A673 (cell line): ENCODE measurements around the gene MYO7B. TPM values are rescaled to one million over a fixed set of nuclear protein-coding genes. Genes with fewer than 3 reads are reported as not detected.
A peak's percentile ranks its signal among the peaks of the same experiment; 100 is the strongest.

ENCODE experiments used
- BruUV-seq: library from RNA; stranded (reverse); fragments of 400-500 nt; replicated peaks from 2 replicates; lab custom pipeline; 2021; lab: Mats Ljungman, UMichigan
- CTCF ChIA-PET: fragments of 300-600 bp; sonication (Branson Sonifier 250); formaldehyde crosslinking; loops from one replicate; lab custom pipeline; 2022; ENCODE audit warnings: antibody characterized with exemption; lab: Charles Lee
- POLR2A ChIA-PET: fragments of 300-600 bp; sonication (Branson Sonifier 250); formaldehyde crosslinking; loops from one replicate; lab custom pipeline; 2022; ENCODE audit warnings: antibody characterized with exemption; ENCODE audit not compliant: low non-redundant PET; lab: Charles Lee
- DNase-seq: peaks from one replicate; pipeline ENCODE4 v3.0.0-alpha.2; 2015; ENCODE audit warnings: low spot score
- H3K27ac ChIP-seq: fragments of 200-600 bp; sonication (generic); 2 replicates; pipeline ENCODE4 v1.5.1; 2016; ENCODE audit warnings: mixed run types, low read depth, mild to moderate bottlenecking, mixed read lengths, antibody characterized with exemption, low read length; ENCODE audit not compliant: poor library complexity, severe bottlenecking
- H3K27me3 ChIP-seq: fragments of 200-600 bp; sonication (generic); replicated peaks from 2 replicates; pipeline ENCODE4 v1.6.1; 2017; ENCODE audit warnings: mixed run types, low read depth, mild to moderate bottlenecking, mixed read lengths, antibody characterized with exemption, low read length; ENCODE audit not compliant: insufficient read depth, poor library complexity
- H3K36me3 ChIP-seq: fragments of 200-600 bp; sonication (generic); 2 replicates; pipeline ENCODE4 v1.6.1; 2016; ENCODE audit warnings: mixed run types, mild to moderate bottlenecking, mixed read lengths, antibody characterized with exemption, low read length; ENCODE audit not compliant: insufficient read depth, poor library complexity, severe bottlenecking
- H3K4me1 ChIP-seq: fragments of 200-600 bp; sonication (generic); 2 replicates; pipeline ENCODE4 v1.6.1; 2017; ENCODE audit warnings: mixed run types, mild to moderate bottlenecking, mixed read lengths, antibody characterized with exemption, low read length; ENCODE audit not compliant: insufficient read depth, poor library complexity, severe bottlenecking
- H3K4me3 ChIP-seq: fragments of 200-600 bp; sonication (generic); 2 replicates; pipeline ENCODE4 v1.5.1; 2016; ENCODE audit warnings: low read depth, mixed run types, mild to moderate bottlenecking, mixed read lengths, low read length; ENCODE audit not compliant: poor library complexity, severe bottlenecking
- H3K9me3 ChIP-seq: fragments of 200-600 bp; sonication (generic); 2 replicates; pipeline ENCODE4 v1.6.1; 2016; ENCODE audit warnings: mixed run types, low read depth, mild to moderate bottlenecking, mixed read lengths, antibody characterized with exemption, low read length; ENCODE audit not compliant: poor library complexity, severe bottlenecking
- CTCF ChIP-seq: fragments of 300-800, 200-600 bp; sonication (generic); conservative IDR thresholded peaks from 2 replicates; pipeline ENCODE4 v1.5.1; 2017; ENCODE audit warnings: low read depth, mild to moderate bottlenecking, antibody characterized with exemption, low read length, moderate library complexity, mixed read lengths
- EZH2 ChIP-seq: fragments of 200-600 bp; sonication (generic); IDR thresholded peaks from 2 replicates; pipeline ENCODE4 v1.6.1; 2017; ENCODE audit warnings: borderline replicate concordance, low read depth, mild to moderate bottlenecking, mixed read lengths, antibody characterized with exemption, low read length; ENCODE audit not compliant: poor library complexity, severe bottlenecking
- intact Hi-C: fragments of 100-400 bp; cut with micrococcal nuclease; formaldehyde crosslinking; loops from one replicate; pipeline ENCODE4 v1.10.0; 2022; ENCODE audit not compliant: unreplicated experiment
- total RNA-seq: library from RNA; stranded (reverse); gene quantifications from 2 replicates; pipeline ENCODE4 v1.2.3, GENCODE V29; 2021

Gene MYO7B
- total RNA-seq, 1 experiment from 2014 or later: 0.24 TPM

DNA sequence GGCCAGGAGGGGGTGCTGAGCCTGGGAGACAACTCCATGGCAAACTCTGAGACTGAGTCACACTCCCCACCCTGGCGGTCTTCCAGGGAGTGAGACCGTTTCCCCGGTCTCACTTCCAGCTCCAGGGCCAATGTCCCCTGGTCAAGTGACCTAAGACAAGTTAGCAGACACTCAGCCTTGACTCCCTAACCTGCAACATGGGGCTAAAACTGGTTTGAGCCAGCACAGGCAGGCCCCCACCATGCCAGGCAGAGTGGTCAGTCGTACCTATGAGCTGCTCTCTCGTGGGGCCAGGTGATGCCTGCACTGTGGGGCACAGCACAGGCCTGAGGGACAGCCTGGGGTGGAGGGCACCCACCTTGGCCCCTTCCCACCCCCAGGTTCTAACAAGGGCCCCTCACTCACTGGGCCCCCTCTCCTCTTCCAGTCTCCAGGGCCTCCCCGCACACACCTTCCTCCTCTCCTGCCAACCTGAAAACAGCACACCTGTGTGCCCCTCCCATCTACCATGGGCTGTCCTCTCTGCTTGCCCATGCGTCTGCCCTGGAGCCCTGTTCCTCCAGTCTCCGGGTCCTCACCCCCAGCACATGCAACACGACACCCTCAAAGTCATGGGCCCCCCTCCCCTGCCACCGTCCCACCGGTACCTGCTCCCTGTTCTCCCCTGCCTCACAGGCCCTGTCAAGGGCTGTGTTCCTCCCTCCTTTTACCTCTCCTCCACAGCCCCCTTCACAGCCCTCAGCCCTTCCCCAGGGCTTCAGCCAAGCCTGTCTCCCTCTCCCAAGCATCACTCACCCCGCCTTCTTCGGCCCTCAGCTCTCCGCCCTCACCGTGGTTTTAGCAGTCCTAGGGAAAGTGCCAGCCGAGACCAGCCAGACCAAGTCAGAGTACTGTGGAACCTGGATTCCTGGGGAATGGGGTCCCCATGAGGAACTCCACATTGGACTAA, 112.0 kb downstream of the MYO7B start:
- BruUV-seq: no TSS peak
- ChIA-PET POLR2A (no interaction called here), CTCF (interaction anchor here (3.4 kb wide), 1 partner anchor 56 kb away, joined by 29 read pairs; no protein-coding TSS in a partner anchor)
- peaks cover 5% of the 10 kb centered on the region for H3K4me1 ChIP-seq
- TF ChIP-seq EZH2 (no peak), CTCF (no peak)
- intact Hi-C loops: loop anchor here (2.0 kb wide), 1 partner anchor 323 kb away; no protein-coding TSS in a partner anchor
- no peaks in the 10 kb centered on the region for H3K36me3 ChIP-seq
- no peak overlapping the region for H3K4me3 ChIP-seq
- DNase-seq: no peak
- H3K9me3 ChIP-seq: no peaks in the 10 kb centered on the region
- no peaks in the 10 kb centered on the region for H3K27me3 ChIP-seq
- H3K27ac ChIP-seq: no peak overlapping the region

DNA sequence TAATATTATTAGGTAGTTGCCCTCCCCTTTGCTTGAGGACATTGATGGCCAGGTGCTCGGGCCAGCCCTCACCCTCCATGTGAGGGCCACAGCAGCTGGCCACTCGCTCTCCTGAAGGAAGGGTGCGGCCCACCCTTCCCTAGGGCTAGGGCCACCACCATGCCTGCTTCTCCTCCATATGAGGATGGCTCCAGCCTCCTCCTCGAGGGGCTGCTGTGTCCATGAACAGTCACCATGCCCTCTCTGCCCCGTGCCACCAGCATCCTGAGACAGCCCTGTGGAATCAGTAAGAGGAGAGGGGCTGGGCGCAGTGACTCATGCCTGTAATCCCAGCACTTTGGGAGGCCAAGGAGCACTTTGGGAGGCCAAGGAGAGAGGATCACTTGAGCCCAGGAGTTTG, 112.8 kb downstream of the MYO7B start:
- ChIA-PET CTCF (interaction anchor here (3.4 kb wide), 1 partner anchor 56 kb away, joined by 29 read pairs; no protein-coding TSS in a partner anchor), POLR2A (no interaction called here)
- BruUV-seq: no TSS peak
- Histone ChIP-seq H3K9me3 (no peaks in the 10 kb centered on the region), H3K36me3 (no peaks in the 10 kb centered on the region), H3K4me3 (no peak overlapping the region), H3K4me1 (peaks cover 5% of the 10 kb centered on the region), H3K27me3 (no peaks in the 10 kb centered on the region), H3K27ac (no peak overlapping the region)
- intact Hi-C loops: loop anchor here (2.0 kb wide), 1 partner anchor 324 kb away; no protein-coding TSS in a partner anchor
- TF ChIP-seq EZH2: no peak
- no peak for TF ChIP-seq CTCF
- DNase-seq: no peak

DNA sequence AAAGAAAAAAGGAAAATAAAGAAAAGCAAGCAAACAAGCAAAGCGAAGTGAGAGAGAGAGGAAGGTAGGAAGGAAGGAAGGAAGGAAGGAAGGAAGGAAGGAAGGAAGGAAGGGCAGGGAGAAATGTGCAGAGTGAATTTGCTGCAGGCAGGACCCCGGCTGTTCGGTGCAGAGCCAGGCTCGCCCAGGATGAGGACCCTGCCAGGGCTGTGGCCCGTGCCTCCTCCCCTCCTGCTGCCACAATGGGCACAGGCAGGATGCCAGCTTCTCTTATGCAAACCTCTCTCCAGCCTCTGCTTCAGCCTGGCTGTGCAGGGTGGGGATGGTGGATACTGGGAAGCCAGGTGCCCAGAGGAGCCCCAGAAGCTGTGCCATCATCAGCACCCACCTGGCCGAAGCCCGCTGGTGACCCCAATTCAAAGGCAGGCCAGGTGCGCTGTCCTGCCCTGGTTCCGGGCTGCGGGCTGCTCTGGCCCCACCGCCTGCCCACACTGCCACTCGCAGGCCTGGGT, 113.7 kb downstream of the MYO7B start:
- no TSS peak for BruUV-seq
- H3K27me3 ChIP-seq: no peaks in the 10 kb centered on the region
- ChIA-PET CTCF (interaction anchor here (1.1 to 3.4 kb wide), 3 partner anchors 9 to 452 kb away, joined by 5 to 29 read pairs (median 9); no protein-coding TSS in a partner anchor), POLR2A (no interaction called here)
- intact Hi-C loops: loop anchor here (1.0 to 2.0 kb wide), 3 partner anchors 58 to 452 kb away; no protein-coding TSS in a partner anchor
- peaks cover 5% of the 10 kb centered on the region for H3K4me1 ChIP-seq
- no peak overlapping the region for H3K4me3 ChIP-seq
- TF ChIP-seq CTCF: no peak
- no peak for TF ChIP-seq EZH2
- no peaks in the 10 kb centered on the region for H3K36me3 ChIP-seq
- H3K9me3 ChIP-seq: no peaks in the 10 kb centered on the region
- DNase-seq: peak; percentile 52
- H3K27ac ChIP-seq: no peak overlapping the region
